GM18520 (cell line): ENCODE data around the gene RRAGB.
"Not testable (repeated sequence)": the region's sequence is repeated elsewhere in the genome, so short reads cannot be mapped to it uniquely, and the experiment has no call there.

ENCODE experiments used
- ATAC-seq: cut with Tn5 transposase; IDR thresholded peaks from one replicate; pipeline ENCODE4 v1.9.1; 2021; ENCODE audit not compliant: unreplicated experiment

RRAGB gene, protein sequence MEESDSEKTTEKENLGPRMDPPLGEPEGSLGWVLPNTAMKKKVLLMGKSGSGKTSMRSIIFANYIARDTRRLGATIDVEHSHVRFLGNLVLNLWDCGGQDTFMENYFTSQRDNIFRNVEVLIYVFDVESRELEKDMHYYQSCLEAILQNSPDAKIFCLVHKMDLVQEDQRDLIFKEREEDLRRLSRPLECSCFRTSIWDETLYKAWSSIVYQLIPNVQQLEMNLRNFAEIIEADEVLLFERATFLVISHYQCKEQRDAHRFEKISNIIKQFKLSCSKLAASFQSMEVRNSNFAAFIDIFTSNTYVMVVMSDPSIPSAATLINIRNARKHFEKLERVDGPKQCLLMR

DNA sequence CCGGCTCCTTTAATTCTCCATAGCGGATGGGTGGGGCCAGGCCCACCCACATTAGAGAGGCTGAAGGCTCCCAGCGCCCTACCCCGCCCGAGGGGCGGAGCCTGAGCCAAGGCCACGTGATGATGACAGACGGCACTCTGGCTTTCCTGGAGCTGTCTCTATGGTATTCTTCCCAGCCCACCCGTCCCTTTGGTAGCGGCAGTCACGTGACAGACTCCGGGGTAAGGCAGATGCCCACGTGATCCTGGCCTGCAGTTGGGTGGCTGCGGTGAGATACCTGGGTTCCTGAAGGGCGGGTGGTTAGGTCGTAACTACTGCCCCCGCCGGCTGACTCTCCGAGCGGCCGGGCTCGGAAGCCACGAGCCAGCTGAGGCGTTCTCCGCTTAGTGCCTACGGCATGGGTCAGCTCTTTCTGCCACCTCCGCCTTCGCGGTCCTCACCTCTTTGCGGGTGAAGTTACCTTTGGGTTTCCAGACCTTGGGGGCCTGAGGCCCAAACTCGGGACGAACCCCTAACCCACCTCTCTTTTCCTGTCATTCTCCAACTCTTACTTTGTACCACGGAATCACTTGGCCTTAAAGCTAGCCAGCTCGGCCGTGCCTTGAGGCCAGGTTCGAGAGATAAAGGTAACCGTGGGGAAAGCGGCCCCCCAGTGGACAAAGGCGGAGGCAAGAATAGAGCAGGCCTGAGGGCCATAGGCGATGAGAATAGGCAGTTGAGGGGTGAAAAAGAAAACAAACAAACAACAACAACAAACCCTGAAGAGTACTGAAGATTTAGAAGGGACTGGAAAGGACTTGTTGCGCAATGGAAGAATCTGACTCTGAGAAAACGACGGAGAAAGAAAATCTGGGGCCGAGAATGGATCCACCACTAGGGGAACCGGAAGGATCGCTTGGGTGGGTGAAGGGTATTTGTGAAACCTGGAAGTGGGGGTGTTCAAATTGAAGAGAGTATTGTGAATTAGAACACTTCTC, at the start of gene RRAGB:
TSS of gene RRAGB (plus strand) at position 229 of the 977 bp plus-strand sequence. CDS start at position 808, 579 bp downstream.
- ATAC-seq, result peak; percentile 95

DNA sequence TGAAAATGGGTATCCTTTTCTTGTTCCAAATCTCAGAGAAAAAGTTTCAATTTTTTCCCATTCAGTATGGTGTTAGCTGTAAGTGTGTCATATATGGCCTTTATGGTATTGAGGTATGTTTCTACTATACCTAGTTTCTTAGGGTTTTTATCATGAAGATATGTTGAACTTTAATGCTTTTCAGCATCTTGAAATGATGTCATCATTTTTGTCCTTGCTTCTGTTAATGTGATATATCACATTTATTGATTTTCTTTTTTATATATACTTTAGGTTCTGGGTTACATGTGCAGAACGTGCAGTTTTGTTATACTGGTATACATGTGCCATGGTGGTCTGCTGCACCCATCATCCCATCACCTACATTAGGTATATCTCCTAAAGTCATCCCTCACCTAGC, 49.5 kb upstream of the RRAGB start:
- no peak for ATAC-seq

DNA sequence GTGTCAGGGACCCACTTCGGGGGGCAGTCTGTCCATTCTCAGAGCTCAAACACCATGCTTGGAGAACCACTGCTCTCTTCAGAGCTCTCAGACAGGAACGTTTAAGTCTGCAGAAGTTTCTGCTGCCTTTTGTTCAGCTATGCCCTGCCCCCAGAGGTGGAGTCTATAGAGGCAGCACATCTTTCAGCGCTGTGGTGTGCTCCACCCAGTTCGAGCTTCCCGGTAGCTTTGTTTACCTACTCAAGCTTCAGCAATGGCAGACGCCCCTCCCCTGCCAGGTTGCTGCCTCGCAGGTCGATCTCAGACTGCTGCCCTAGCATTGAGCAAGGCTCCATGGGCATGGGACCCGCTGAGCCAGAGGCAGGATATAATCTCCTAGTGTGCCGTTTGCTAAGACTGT, 29.0 kb upstream of the RRAGB start:
- not testable (repeated sequence) for ATAC-seq

DNA sequence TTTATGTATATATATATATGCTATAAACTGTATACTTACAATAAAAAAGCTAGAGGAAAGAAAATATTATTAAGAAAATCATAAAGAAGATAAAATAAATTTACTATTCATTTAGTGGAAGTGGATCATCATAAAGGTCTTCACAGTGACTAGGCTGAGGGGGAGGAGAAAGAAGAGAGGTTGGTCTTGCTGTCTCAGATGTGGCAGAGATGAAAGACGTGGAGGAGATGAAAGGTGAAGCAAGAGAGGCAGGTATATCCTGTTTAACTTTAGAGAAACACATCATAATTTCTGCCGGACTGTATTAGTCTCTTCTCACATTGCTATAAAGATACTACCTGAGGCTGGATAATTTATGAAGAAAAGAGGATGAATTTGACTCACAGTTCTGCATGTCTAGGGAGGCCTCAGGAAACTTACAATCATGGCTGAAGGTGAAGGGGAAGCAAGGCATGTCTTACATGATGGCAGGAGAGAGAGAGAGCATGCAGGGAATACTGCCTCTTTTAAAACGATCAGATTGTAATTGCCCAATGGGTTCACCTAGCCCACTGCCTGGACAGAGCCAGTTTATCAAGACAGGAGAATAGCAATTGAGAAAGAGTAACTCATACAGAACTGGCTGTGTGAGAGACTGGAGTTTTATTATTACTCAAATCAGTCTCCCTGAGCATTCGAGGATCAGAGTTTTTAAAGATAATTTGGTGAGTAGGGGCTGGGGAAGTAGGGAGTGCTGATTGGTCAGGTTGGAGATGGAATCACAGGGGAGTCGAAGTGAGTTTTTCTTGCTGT, 22.1 kb upstream of the RRAGB start:
- no peak for ATAC-seq

DNA sequence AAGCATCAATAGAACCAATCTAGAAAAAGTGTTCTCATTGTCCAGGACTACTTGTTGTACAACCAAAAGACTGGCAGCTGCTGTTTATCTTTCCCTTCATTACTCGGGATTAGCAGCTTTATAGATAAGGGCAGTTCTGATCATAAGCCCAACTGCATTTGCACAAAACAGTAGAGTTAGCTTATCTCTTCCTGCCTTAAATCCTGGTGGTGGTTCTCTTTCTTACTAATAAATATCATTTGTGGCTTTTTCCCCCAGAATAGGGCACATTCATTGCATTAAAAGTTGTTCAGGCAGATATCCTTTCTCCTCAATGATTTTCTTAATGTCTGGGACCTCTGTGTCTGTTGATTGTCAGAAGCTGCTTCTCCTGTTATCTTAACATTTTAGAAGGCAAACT, 20.2 kb upstream of the RRAGB start:
- ATAC-seq, result no peak

DNA sequence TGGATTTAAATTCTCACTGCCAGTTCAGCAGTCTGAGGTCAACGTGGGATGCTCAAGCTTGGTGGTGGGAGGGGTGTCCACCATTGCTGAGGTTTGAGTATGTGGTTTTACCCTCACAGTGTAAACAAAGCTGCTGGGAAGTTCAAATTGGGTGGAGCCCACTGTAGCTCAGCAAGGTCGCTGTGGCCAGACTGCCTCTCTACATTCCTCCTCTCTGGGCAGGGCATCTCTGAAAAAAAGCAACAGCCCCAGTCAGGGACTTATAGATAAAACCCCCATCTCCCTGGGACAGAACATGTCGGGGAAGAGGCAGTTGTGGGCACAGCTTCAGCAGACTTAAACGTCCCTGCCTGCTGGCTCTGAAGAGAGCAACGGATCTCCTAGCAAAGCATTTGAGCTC, 14.9 kb upstream of the RRAGB start:
- no peak for ATAC-seq

DNA sequence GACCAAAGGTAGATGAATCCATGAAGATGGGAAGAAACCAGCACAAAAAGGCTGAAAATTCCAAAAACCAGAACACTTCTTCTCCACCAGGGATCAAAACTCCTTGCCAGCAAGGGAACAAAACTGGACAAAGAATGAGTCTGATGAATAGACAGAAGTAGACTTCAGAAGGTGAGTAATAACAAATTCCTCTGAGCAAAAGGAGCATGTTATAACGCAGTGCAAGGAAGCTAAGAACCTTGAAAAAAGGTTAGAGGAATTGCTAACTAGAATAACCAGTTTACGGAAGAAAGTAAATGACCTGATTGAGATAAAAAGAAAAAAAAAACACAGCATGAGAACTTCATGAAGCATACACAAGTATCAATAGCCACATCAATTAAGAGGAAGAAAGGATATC, 14.1 kb upstream of the RRAGB start:
- not testable (repeated sequence) for ATAC-seq

DNA sequence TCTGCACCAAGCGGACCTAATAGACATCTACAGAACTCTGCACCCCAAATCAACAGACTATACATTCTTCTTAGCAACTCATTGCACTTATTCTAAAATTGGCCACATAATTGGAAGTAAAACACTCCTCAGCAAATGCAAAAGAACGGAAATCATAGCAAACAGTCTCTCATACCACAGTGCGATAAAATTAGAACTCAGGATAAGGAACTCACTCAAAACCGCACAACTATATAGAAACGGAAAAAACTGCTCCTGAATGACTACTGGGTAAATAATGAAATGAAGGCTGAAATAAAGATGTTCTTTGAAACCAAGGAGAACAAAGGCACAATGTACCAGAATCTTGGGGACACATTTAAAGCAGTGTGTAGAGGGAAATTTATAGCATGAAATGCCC, 12.5 kb upstream of the RRAGB start:
- not testable (repeated sequence) for ATAC-seq

DNA sequence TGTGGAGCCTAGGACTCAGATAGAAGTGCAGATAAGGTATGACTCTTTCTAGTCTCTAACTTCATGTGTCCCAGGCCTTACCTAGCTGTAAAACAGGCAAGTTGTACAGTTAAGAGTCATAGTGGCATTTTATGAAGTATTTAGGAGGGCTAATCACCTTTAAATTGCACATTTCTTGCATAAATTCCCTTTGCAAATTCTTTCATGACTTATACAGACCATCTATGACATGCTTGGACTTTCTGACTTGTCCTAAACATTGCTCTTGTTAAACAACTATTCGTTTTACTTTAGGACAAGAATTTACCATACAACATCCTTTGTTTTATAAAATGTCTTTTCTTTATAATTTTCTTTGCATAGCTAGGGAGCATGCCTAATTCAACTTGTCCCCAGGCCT, 7.8 kb upstream of the RRAGB start:
- ATAC-seq, result no peak

DNA sequence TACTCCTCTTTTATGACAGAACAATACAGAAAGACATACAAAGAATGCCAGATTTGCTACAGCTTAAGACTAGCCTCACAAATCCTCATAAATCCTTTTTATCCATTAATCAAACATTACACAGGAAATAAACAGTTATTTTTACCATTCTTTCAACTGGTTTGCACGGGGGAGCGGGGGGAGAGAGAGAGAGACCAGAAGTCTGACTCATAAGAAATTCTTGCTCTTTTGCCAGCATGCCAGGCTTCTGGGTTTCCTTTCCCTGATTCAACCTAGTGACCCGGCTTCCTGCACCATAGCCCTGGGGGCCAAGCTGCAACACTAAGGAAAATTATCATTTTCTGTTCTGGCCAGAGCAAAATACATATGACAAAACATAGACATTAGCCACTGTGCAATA, 6.8 kb upstream of the RRAGB start:
- no peak for ATAC-seq

DNA sequence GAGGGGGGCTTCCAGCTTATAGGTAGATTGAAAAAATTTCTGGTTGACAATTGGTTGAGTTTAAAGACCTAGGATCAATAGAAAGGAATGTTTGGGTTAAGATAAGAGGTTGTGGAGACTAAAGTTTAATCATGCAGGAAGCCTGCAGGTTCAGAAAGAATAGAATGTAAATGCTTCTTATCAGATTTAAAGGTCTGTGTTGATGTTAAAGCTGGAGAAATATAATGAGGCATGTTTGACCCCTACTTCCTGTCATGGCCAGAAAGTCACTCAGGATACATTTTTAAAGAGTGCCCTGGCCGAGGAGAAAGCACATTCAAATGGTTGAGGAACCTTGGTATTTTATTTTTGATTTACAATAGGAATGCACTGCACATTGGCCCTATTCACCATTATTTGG, 3.9 kb upstream of the RRAGB start:
- no peak for ATAC-seq

DNA sequence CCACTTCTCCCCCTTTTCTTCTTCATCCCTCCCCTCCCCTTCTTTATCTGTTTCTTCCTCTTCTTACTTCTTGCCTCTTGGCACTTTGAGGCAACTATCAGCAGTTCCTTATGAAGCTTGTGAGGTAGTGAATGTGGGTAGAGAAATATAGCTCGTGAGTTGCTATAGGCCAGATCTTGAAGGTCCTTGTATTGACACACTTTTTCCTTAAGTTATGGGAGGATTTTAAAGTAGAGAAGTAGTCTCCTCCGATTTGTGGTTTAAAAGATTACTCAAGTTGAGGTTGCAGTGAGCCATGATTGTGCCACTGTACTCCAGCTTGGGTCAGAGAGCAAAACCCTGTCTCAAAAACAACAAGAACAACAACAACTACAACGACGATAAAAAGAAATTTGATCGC, 3.4 kb upstream of the RRAGB start:
- ATAC-seq, result no peak

DNA sequence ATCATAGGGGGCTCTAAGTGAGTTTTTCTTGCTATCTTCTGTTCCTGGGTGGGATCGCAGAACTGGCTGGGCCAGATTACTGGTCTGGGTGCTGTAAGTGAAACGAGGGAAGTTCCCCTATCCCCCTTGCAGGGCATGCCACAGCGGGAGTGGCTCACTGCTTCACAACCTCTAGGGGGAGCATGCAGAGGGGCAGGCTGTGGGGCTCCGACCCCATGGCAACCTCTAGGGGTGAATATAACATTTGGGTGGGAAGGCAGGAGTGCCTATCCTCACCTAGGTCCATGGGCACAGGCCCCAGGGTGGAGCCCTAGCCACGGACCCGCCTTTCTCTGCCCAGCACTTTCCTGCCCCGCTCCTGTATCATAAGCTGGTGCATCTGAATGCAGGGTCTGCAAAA, 1.7 kb upstream of the RRAGB start:
- no peak for ATAC-seq

DNA sequence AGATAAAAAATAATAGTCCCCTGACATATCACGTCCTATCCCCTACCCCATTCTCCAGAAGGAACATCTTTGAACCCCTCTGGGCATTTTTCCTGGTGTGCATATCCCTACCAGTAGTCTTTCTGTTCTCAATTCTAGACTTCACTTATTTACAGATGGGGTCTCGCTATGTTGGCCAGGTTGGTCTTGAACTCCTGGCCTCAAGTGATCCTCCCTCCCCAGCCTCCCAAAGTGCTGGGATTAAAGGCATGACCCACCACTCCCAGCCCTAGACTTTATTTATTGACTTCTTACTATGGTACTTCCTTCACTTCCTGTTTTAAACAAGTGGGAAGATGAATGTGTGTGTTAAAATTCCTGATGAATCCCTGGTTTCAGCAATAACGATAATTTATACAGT, 612 bp upstream of the RRAGB start:
- ATAC-seq, result no peak

DNA sequence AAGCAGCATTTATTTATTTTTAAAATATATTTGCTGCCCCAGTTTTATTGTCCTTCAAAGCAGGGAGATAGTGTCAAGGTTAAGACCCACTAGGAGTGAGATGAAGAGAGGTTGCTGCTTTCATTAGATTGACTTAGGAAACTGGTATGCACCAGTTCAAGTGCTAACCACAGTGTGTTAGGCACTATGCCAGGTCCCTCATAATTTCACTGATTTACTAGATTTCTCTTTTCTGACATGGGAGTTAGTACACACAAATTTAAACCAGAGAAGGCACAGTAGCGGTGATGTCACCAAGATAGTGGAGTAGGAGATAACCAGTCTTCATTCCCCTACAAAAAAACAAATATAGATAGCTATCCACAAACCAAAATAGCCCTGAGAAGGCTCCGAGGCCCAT, 14.3 kb downstream of the RRAGB start:
- no peak for ATAC-seq

DNA sequence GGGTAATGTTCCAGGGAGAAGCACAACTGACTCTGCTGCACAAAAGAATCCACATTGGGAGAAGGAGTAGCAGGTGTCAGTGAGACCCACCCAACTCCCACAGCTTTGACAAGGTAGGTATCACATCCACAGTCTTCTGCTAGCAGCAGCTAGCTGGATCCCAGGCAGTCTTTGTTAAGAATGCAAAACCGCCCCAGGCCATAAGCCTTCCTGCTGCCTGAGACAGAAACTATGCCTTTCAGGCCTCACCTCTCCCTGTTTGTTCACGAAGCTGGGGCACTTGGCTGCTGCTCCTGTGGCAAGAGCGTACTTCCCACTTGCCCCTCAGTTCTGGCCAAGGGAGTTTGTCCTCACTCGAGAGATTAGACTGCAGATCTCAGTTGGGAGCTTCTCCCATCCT, 21.4 kb downstream of the RRAGB start:
- ATAC-seq, result no peak

DNA sequence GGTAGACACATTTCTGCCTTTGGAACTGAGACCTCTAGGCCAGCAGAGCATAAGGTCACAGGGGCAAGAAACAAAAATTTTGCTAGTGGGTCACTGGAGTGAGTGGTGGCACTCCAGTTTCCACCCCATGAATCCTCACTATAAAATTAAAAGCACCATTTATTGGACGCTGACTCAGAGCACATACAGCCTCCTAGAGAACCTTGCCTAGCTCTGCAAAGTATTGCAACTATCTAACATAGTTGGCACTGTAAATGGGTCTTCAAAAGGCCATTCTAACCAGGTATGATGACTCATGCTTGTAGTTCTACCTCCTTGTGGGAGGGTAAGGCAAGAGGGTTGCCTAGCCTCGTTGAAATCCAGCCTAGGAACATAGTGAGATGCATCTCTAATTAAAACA, 25.1 kb downstream of the RRAGB start:
- ATAC-seq, result no peak

DNA sequence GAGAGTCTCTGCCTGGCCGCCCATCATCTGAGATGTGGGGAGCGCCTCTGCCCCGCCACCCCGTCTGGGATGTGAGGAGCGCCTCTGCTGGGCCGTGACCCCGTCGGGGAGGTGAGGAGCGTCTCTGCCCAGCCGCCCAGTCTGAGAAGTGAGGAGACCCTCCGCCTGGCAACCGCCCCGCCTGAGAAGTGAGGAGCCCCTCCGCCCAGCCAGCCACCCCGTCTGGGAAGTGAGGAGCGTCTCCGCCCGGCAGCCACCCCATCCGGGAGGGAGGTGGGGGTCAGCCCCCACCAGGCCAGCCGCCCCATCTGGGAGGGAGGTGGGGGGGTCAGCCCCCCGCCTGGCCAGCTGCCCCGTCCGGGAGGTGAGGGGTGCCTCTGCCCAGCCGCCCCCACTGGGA, 30.9 kb downstream of the RRAGB start:
- ATAC-seq, result not testable (repeated sequence)

DNA sequence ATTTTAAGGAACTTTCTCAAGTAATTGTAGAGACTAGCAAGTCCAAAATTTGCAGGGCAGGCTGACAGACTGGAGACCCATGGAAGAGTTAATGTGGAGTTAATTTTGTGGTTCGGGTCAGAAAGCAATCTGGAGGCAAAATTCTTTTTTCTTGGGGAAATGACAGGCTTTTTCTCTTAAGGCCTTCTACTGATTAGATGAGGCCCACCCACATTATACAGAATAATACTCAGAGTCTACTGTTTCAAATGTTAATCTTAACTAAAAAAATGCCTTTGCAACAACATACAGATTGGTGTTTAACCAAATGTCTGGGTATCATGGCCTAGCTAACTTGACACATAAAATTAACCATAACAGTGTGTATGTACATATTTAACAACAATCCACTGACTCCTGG, 32.7 kb downstream of the RRAGB start:
- ATAC-seq, result no peak

DNA sequence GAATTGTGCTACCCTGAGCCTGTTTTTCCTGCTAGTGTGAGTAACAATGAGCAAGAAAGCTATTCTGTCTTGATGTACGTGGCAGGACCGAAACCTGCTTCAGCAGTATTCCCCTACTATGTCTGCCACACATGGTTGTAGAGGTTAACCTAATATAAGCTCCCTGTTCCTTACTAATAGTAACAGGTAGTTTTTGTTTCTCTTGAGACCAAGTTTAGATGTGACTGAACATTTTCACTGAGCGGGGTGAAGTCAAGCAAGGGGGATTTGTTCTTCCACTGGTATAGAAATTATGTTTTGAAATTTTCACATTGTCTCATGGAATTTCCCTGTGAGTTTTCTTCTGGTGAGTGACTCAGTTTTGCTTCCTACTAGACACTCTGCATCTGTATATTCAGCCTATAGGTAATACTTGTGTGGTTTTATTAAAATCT, 37.3 kb downstream of the RRAGB start:
- ATAC-seq, result peak; percentile 92

DNA sequence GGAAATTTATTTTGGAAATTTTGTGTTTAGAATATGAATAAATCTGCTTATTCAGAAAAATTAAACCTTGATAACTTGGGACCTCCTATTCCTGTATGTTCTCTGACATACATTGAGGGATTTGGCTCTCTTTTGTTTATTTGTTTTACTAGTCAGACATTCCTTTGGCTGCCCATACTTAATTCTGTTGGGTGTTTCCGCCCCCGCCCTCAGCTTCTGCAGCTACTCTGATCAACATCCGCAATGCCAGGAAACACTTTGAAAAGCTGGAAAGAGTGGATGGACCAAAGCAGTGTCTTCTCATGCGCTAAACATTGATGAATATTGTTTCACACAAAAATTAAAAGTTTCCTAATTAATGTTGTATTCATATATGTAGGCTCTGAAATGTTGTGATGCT, 40.5 kb downstream of the RRAGB start:
- no peak for ATAC-seq
